Left ventricle myocardium inferior (tissue), 1 donor: ENCODE data around the gene P2RX6. TPM values are rescaled to one million over a fixed set of nuclear protein-coding genes. Genes with fewer than 3 reads are reported as not detected.

Source experiments
- DNase-seq: peaks from one replicate; pipeline ENCODE4 v3.0.0-alpha.2; 2020
- H3K27ac ChIP-seq: fragments of 200-600 bp; replicated peaks from 2 replicates; pipeline ENCODE4 v1.8.0; 2021
- H3K27me3 ChIP-seq: fragments of 200-600 bp; 2 replicates; pipeline ENCODE4 v1.8.0; 2021; ENCODE audit warnings: low read depth
- H3K36me3 ChIP-seq: fragments of 200-600 bp; 2 replicates; pipeline ENCODE4 v1.8.0; 2021
- H3K4me1 ChIP-seq: fragments of 200-600 bp; 2 replicates; pipeline ENCODE4 v1.8.0; 2021
- H3K4me3 ChIP-seq: fragments of 200-600 bp; 2 replicates; pipeline ENCODE4 v1.8.0; 2021; ENCODE audit warnings: mild to moderate bottlenecking, moderate library complexity
- H3K9me3 ChIP-seq: fragments of 200-600 bp; replicated peaks from 2 replicates; pipeline ENCODE4 v1.8.0; 2021
- intact Hi-C: fragments of 100-400 bp; cut with micrococcal nuclease; formaldehyde crosslinking; loops from one replicate; pipeline ENCODE4 v1.11.0; 2022
- long read RNA-seq: library from polyadenylated mRNA; unstranded; transcript quantifications from one replicate; pipeline ENCODE4 v2.0.0, GENCODE V29; 2021
- total RNA-seq: library from RNA; stranded (reverse); fragmentation: NEBNext Ultra II Directional; extraction: Animal tissue kit (Norgen Biotek cat#: 25700); gene quantifications from one replicate; pipeline ENCODE4 v1.2.1, GENCODE V29; 2021
- TF ChIP-seq, protein P1 (sequence below): fragments of 200-600 bp; IDR thresholded peaks from 2 replicates; pipeline ENCODE4 v1.8.0; 2021; ENCODE audit warnings: antibody characterized with exemption, mild to moderate bottlenecking, borderline replicate concordance
- donor health status: DM: no; HTN: yes; CAD: no; lungs with severe emphysema.

P2RX6 gene
- total RNA-seq, result 3.5 TPM
- long read RNA-seq, partial matches to known transcripts, result 4 of 6 reads
- long read RNA-seq, other reads (novel, unspliced or antisense), result 1 of 6 reads

DNA sequence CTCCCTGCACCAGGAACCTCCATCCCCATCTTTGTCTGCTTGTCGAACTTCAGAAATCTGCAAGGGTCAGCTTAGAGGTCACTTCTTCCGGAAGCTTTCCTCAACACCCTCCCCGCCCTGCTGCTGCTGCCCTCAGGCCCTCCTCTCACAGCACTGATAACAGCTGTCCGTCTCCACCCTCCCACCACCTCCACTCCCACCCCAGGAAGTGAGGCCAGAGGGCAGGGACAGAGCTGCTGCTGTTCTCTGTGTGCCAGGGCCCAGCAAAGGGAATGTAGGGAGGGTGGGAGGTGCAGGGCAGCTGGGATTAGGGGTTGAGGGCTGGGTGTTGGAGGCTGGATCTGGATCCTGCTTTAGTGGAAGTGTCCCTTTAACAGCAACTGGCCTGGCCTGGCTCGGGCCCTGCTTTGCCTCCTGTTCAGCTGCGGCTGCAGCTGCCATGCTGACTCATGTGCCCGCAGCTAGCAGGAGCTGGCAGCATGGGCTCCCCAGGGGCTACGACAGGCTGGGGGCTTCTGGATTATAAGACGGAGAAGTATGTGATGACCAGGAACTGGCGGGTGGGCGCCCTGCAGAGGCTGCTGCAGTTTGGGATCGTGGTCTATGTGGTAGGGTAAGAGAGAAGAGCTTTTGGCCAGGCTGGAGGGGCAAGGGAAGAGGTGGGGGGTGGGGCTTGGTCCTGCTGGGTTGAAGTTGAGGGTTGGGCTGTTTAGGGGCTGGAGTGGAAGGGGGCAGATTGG lies at the start of gene P2RX6:
TSS of gene P2RX6 (plus strand) at position 440 of the 740 bp plus-strand sequence. CDS start at position 450, 10 bp downstream.
- Histone ChIP-seq H3K27me3 (no peaks in the 10 kb centered on the region), H3K9me3 (no peaks in the 10 kb centered on the region), H3K4me1 (peaks cover 26% of the 10 kb centered on the region), H3K36me3 (no peaks in the 10 kb centered on the region), H3K4me3 (peak within 1 kb of the TSS; percentile 71), H3K27ac (peak within 1 kb of the TSS; percentile 81)
- intact Hi-C loops, result no loop called here
- TF ChIP-seq, protein P1, sequence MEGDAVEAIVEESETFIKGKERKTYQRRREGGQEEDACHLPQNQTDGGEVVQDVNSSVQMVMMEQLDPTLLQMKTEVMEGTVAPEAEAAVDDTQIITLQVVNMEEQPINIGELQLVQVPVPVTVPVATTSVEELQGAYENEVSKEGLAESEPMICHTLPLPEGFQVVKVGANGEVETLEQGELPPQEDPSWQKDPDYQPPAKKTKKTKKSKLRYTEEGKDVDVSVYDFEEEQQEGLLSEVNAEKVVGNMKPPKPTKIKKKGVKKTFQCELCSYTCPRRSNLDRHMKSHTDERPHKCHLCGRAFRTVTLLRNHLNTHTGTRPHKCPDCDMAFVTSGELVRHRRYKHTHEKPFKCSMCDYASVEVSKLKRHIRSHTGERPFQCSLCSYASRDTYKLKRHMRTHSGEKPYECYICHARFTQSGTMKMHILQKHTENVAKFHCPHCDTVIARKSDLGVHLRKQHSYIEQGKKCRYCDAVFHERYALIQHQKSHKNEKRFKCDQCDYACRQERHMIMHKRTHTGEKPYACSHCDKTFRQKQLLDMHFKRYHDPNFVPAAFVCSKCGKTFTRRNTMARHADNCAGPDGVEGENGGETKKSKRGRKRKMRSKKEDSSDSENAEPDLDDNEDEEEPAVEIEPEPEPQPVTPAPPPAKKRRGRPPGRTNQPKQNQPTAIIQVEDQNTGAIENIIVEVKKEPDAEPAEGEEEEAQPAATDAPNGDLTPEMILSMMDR, result no peak
- no peak for DNase-seq

DNA sequence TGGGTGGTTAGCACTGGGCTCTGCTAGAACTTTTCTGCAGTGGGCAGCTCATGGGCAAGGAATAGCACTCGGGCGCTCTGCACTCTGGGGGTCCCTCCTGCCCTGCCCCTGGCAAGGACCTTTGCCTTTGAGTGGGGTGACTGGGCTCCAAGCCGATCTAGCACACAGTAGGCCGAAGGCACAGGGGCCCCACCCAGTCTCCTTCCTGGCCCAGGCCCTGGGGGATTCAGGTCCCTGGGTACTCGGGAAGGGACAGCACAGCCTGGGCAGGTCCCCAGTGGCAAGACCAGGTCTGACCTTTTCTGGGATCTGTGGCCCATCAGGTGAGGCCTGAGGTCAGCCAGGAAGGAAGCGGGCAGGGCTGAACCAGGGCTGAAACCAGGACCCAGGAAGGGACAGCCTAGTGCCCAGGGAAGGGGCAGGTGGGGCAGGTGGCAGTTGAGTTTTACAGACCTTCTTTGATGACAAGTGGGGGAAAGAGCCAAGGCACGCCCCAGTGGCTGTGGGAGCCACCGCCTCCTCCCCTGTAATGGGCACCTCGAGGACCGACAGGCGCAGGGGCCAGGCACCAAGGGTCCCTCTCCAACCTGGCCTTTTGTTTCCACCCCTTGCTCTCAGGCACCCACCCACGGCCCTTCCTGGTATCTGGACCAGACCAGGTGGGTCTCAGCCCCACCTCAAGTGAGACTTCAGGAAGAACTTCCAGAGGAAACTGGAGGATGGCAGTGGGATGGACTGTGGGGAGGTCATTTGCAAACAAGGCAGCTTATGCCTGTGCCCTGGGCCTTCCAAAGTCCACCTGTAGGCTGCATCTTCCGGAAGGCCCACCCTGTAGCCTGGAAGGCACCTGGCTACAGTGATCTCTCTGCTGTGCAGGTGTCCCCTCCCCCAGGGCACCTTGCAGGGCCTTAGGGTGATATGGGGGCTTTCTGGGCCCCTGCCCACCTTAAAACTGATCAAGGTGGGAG lies 48.8 kb upstream of the P2RX6 start:
- H3K27ac ChIP-seq, result no peak overlapping the region

DNA sequence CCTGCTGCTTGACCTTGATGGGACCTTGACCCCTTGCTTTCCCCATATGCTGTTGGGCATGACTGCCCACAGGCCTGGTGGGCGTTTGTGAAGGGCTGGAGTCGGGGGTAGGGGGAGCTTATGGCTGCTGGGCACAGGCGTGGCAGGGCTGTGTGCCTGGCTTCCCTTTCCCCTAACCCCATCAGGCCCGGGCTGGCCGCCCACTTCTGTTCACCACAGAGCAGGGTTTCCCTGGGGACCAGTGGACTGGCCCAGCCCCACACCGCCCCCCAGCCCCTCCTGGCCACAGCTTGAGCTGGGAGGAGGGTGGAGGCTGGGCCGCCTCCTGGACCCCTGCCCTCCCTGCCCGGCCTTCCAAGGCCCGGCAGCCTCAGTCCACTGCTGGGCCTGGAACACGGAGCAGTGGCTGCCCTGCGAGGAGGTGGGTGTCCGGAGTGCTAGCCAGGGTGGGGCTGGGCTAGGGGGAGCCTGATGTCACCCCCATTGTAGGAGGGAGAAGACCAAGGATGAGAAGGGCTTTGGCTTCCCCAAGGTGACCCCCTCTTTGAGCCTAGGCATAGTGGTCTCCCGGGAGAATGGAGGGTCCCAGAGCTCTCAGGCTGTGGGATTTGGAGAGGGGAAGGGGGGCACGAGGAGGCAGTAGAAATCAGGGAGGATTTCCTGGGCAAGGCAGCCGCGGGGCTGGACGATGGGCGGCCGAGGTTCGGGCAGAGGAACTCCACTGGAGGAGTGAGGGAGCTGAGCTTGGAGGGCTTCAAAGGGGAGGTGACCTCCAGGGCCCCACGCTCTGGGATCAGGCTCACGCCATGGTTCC lies 47.9 kb upstream of the P2RX6 start, which contains the start of gene AIFM3:
TSS of gene AIFM3 (plus strand) at position 373 of the 814 bp plus-strand sequence. CDS start 690 bp downstream, outside the sequence.
- Histone ChIP-seq H3K36me3 (no peaks in the 10 kb centered on the region), H3K4me1 (peaks cover 11% of the 10 kb centered on the region), H3K27me3 (peaks cover 33% of the 10 kb centered on the region), H3K27ac (no peak within 1 kb of the TSS), H3K9me3 (no peaks in the 10 kb centered on the region), H3K4me3 (no peak within 1 kb of the TSS)
- TF ChIP-seq, protein P1, result no peak
- no peak for DNase-seq
- intact Hi-C loops, result no loop called here

More for the DNA sequence above, 48.8 kb upstream of the P2RX6 start:
- H3K4me1 ChIP-seq, result peaks cover 11% of the 10 kb centered on the region
- peaks cover 34% of the 10 kb centered on the region for H3K27me3 ChIP-seq
- H3K4me3 ChIP-seq, result no peak overlapping the region
- H3K36me3 ChIP-seq, result no peaks in the 10 kb centered on the region
- intact Hi-C loops, result no loop called here
- TF ChIP-seq, protein P1, result no peak
- peak; percentile 8 for DNase-seq
- no peaks in the 10 kb centered on the region for H3K9me3 ChIP-seq

DNA sequence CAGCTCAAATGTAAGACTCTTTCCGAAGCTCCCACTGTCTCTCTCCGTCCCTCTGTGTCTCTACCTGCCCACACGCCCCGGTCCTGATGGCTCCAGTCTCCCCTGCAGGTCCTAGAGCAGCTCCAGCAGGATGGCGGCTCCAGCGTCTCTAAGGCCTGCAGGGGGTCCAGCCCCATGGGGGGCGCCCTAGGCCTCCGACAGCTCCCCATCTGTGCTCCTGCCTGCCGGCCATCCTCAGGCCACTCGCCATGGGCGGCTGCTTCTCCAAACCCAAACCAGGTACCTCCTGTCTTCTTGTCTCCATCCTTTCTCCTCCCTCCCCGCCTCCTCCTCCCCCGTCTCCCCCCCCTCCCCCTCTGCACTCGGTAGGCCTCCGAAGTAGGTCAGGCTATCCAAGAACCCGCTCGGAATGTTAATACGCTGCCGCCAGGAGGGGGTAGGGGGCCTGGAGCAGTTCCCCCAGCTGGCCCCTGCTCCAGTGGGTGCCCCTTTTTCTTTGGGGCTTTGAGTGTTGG lies 47.2 kb upstream of the P2RX6 start:
- Histone ChIP-seq H3K4me3 (no peak overlapping the region), H3K9me3 (no peaks in the 10 kb centered on the region), H3K4me1 (peaks cover 11% of the 10 kb centered on the region), H3K27me3 (peaks cover 27% of the 10 kb centered on the region), H3K36me3 (no peaks in the 10 kb centered on the region), H3K27ac (no peak overlapping the region)
- no peak for DNase-seq
- TF ChIP-seq, protein P1, result no peak
- intact Hi-C loops, result no loop called here
